PC-9 (cell line): Measurements from ENCODE around the gene OR52E4.

Experiments used
- CTCF ChIP-seq: fragments of 200-600 bp; sonication (generic); conservative IDR thresholded peaks from 2 replicates; pipeline ENCODE4 v1.6.1; 2017; ENCODE audit warnings: mixed run types, antibody characterized with exemption, mild to moderate bottlenecking, moderate library complexity
- EZH2 ChIP-seq: fragments of 200-600 bp; sonication (generic); IDR thresholded peaks from 2 replicates; pipeline ENCODE4 v1.8.0; 2017; ENCODE audit warnings: antibody characterized with exemption, low read depth

- TF ChIP-seq EZH2, result no peak
- no peak for TF ChIP-seq CTCF
These were observed 29.4 kb upstream of the OR52E4 start for GRCh38 chr11:5851002-5851401.
